ENCODE measurements around the gene SOX8.

SOX8 gene

DNA sequence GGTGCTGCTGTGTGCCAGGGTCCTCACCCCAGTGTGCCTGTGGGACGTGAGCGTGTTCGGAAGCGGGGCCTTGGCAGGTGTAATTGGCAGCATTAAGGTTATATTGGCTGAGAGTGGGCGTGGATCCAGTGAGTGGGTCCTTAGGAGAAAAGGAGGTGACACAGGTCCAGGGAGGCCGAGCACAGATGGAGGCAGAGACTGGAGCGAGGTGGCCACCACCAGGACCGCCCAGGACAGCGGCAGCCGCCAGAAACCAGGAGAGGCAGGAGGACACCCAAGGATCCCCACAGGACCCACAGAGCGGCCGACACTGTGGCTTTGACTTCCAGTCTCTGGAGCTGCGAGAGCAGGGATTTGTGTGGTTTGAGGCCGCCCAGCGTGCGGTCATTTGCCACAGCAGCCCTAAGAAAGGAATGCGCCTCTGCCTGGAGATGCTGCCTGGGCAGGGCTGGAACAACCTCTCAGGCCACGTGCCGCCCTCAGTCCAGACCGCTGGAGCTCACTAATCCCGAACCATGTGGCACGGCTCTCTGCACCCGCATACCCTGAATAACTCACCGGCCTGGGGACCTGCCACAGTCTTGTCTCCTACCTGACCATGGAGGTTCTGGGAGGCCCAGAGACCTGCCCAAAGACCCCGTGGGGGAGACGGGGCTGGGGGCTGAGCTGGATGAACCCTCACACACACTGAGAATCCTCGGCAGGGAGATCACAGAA is 45.4 kb downstream of the SOX8 start:
- DNase-seq (ENCODE audit: low read depth) = no peak

DNA sequence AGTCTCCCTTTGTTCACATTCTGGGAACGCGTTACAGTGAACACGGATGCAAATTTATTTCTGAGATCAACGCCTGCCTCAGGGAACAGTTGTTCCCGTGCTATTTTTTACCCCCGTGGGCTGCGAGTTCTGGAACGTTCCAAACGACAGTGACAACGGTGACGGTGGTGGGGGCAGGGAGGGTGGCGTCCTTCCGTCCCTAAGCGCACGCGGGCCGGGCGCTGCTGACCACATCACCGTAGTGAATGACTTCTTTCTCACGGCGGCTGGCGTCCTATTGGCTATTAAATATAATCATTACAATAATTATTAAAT is 45.9 kb downstream of the SOX8 start:
- no peak for DNase-seq (ENCODE audit: low read depth)

DNA sequence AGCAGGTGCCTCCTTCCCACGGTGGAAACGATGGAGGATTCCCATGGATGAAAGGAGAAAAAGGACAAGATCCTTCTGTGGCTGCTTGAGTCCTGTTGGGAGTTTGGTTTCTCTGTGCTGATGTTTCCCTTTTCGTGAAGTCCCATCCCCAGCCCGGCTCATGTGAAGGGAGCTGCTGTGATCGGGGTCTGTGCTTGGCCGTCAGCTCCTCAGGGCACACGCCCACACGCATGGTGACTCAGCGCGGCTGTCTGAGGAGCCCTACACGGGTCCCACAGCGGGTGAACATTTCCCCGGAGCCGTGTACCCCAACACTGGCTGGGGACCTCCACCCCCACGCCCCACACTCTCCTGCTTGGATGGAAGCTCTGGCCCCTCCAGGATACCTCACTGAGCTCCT is 46.5 kb downstream of the SOX8 start:
- no peak for DNase-seq (ENCODE audit: low read depth)

DNA sequence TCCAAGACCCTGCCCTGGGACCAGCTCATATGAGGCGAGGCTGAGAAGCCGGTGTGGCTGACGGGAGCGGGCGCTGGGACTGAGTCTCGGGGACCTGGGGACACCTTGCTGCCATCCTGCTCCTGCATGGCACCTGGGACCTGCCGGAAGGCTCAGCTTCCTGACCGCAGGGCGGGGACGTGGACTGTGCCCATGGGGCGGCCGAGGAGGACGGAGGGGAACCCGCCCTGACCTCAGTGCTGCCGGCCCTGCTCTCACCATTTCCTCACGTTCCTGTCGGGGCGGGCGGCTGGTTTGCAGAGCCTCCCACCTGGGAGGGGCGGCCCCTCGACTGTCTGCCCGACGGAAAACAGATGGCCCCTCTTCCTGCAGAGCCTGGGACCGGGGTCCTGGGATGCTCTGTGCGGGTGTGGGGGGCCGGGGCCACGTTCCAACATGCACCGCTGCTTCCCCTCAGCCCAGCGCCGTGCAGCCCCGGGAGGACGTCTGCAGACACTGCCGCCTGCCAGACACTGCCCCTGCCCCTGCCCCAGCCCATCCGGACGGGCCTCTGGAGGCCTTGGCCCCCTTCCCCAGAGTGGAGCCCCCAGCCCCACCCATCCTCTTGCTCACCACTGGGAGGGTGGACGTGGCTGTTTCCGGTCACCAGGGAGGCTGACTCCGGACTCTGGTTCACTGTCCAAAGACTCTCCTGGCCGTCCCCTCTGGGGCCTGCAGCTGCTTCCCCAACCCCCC is 47.1 kb downstream of the SOX8 start:
- no peak for DNase-seq (ENCODE audit: low read depth)

DNA sequence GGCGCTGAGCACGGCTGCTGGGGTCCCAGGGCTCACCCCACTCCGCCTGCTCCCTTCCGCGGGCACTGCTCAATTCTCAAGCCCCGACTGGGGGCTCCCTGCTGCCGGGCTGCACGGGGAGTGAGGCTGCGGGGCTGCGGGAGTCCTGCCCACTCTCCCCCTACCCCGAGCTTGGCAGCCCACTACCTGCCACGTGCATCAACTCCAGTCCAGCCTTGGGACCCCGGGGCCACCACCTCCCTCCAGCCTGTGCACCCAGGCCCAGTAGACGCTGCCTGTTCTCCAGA is 47.6 kb downstream of the SOX8 start:
- no peak for DNase-seq (ENCODE audit: low read depth)

DNA sequence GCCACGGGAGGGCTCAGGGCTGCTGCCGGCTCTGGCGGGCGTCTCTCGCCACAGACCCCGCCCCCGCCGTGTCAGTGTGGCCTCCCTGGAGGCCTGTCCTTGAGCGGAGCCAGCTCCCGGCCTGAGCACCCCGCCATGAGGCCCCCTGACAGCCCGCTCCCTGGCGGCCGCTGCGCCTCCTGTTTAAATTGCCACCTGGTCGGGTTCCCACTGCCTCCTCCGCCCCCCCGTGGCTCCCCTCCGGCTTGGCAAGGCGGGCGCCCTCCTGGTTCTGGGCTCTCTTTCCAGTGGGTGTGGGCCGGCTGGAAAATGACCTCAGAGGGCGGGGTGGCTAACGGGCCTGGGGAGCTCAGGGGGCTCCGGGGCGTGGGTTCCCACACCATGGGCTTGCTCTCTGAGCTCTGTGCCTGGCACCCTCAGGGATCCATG is 48.9 kb downstream of the SOX8 start:
- DNase-seq (ENCODE audit: low read depth) = no peak

DNA sequence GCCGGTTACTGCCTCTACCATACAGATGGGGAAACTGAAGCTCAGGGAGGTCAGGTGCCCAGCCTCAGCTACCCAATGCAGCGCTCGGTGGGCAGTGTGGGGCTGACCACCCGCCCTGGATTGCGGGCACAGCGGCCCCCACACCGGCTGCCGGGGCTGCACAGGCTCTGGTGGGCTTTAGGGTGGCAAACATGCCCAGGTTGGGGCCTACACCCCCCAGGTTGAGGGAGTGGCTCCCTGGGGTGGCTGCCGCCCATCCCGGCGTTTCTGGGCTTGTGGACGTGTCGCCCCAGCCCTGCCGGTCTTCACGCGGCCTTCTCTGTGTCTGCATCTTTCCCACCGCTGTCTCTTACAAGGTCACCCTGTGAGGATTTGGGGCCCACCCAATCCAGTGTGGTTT is 50.1 kb downstream of the SOX8 start:
- no peak for DNase-seq (ENCODE audit: low read depth)

DNA sequence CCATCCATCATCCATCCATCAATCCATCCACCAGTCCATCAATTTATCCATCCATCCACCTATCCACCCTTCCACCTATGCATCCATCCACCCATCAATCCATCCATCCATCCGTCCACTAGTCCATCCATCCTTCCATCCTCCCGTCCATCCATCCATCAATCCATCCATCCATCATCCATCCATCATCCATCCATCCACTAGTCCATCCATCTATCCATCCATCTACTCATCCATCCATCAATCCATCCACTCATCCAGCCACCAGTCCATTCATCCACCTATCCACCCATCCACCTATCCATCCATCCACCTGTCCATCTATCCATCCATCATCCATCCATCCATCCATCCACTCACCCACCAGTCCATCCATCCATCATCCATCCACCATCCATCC is 51.0 kb downstream of the SOX8 start:
- DNase-seq (ENCODE audit: low read depth) = no peak

DNA sequence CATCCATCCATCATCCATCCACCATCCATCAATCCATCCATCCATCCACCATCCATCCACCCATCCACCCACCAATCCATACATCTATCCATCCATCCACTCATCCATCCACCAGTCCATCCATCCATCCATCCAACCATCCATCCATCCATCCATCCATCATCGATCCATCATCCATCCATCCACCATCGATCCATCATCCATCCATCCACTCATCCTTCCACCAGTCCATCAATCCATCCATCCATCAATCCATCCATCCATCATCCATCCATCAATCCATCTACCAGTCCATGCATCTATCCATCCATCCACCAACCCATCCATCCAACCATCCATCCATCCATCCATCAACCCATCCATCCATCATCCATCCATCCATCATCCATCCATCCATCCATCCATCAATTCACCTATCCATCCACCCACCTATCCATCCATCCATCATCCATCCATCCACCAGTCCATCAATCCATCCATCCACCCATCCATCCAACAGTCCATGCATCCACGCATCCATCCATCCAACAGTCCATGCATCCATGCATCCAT is 51.6 kb downstream of the SOX8 start:
- no peak for DNase-seq (ENCODE audit: low read depth)

DNA sequence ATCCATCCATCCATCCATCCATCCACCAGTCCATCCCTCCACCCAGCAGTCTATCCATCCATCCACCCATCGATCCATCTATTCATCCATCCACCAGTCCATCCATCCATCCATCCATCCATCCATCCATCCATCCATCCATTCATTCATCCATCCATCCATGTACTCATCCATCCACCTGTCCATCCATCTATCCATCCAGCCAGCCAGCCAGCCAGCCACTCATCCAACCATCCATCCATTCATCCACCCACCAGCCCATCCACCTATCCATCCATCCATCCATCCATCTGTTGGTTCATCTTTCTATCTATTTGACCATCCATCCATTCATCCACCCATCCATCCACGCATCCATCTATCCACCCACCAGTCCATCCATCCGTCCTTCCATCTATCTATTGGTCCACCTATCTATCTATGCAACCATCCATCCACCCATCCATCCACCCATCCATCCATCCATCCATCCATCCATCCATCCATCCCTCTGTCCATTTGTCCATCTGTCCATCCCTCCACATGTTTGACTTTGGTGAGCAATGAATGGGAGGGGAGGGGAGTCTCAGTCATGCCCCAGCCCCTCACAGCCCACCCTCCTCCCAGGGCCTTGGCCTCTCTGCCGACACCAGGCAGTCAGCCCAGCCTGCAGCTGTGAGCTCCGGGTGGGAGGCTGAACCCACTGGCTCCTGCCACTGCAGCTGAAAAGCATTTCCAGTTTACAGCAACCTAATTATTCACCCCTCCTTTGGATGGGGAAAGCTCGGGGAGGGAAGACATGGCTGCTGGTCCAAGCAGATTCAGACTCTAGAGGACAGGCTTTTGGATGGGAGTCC is 52.9 kb downstream of the SOX8 start:
- no peak for DNase-seq (ENCODE audit: low read depth)

DNA sequence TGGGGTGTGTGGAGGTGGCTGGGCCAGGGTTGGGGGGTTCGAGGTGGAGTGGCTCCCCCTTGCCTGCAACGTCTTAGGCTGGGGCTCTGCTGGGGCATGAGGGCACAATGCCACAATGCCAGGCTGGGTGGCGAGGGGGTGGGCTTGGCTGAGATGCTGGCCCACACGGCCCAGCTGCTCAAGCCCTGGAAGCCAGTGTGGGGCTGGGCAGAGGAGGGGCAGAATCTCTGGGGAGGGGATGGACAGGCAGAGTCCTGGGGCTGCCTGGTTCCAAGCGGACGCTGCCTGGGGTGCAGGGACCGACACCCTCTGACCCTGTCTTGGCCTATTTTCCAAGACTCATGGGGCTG is 53.5 kb downstream of the SOX8 start:
- DNase-seq (ENCODE audit: low read depth) = no peak

DNA sequence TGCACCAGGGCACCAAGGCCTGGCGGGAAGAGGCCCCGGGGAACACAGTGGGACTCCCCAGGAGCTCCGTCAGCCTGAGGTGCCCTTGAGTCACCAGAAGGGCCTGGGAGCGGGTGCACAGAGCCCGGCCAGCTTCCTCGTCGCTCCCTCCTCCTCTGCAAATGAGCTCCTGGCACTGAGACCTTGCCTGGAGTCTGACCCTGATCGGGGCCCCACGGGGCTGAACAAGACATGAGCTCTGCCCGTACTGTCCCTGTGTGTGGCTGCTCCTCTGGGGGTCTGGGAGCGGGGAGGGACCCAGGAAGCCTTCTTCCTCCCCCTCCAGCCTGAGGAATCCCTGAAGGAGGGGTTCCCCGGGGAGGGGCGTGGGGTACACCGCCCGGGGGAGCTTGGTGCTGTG is 54.6 kb downstream of the SOX8 start:
- no peak for DNase-seq (ENCODE audit: low read depth)

All from CMK (cell line).